PFSK-1 (cell line): ENCODE results near the gene GAS6.

ENCODE experiments used
- FOXP2 ChIP-seq: optimal IDR thresholded peaks from 2 replicates; pipeline ENCODE3; 2011; ENCODE audit warnings: borderline replicate concordance, control low read depth, inconsistent platforms; ENCODE audit not compliant: insufficient read depth; ENCODE audit errors: extremely low read length, extremely low read depth
- POLR2AphosphoS5 ChIP-seq: IDR thresholded peaks from 2 replicates; pipeline ENCODE4 v1.6.1; 2012; ENCODE audit warnings: low read depth, mild to moderate bottlenecking, control low read depth, low read length, moderate library complexity
- SIN3A ChIP-seq: IDR thresholded peaks from 2 replicates; pipeline ENCODE4 v1.6.1; 2012; ENCODE audit warnings: mild to moderate bottlenecking, low read length, moderate library complexity, borderline replicate concordance; ENCODE audit not compliant: insufficient read depth
- TAF1 ChIP-seq: IDR thresholded peaks from 2 replicates; pipeline ENCODE4 v1.6.1; 2012; ENCODE audit warnings: low read length, control low read depth, borderline replicate concordance; ENCODE audit not compliant: insufficient read depth
- TF ChIP-seq, protein P1 (sequence below), 2 experiments: IDR thresholded peaks; 2 replicates each; pipeline versions ENCODE4 v1.6.1 to v1.8.0; 2011 to 2012; ENCODE audit warnings: low read depth in 2 of 2, low read length in 2 of 2, control low read depth in 1 of 2, inconsistent platforms in 1 of 2, mild to moderate bottlenecking in 1 of 2, moderate library complexity in 1 of 2; ENCODE audit not compliant: insufficient read depth in 1 of 2

The GAS6 gene

DNA sequence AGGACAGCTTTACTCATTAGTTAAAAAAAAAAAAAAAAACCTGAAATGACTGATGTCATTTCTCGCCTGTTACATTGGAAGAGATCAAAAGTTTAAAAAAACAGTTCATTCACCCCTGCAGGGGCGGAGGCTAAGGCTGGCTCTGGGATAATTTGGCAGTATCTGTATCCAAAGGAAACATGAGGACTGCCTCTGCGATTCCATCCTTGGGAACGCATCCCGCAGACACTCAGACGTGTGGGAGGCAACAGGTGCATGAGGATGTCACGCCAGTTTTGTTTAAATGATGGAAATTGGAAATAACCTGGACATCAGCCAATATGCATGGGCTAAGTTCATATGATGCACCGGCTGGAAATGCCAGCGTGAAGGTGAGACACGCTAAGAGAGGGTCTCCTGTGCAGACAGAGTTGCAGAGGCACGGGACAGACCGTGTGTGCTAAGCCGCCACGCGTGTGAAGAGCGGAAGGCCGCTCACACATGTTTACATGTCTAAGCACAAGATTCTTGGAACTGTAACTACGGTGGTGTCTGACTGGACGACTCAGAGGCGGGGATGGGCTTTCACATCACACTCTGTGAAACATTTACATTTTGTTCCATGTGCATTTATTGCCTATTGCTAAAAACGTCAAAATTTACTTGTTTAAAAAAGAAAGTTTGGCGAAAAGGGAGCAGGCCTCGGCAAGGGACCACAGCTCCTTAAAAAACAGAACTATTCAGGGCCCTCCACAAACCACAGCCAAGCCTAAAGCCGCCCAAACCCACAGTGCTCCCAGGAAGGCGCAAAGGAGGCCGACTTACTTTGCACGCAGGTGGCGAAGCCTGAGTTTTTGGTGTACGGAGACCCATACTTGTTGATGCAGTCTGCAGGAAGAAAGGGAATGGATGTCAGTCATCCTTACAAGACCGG is 17.9 kb downstream of the GAS6 start:
- TF ChIP-seq SIN3A (no peak), POLR2AphosphoS5 (no peak), TAF1 (no peak)
- TF ChIP-seq, protein P1, sequence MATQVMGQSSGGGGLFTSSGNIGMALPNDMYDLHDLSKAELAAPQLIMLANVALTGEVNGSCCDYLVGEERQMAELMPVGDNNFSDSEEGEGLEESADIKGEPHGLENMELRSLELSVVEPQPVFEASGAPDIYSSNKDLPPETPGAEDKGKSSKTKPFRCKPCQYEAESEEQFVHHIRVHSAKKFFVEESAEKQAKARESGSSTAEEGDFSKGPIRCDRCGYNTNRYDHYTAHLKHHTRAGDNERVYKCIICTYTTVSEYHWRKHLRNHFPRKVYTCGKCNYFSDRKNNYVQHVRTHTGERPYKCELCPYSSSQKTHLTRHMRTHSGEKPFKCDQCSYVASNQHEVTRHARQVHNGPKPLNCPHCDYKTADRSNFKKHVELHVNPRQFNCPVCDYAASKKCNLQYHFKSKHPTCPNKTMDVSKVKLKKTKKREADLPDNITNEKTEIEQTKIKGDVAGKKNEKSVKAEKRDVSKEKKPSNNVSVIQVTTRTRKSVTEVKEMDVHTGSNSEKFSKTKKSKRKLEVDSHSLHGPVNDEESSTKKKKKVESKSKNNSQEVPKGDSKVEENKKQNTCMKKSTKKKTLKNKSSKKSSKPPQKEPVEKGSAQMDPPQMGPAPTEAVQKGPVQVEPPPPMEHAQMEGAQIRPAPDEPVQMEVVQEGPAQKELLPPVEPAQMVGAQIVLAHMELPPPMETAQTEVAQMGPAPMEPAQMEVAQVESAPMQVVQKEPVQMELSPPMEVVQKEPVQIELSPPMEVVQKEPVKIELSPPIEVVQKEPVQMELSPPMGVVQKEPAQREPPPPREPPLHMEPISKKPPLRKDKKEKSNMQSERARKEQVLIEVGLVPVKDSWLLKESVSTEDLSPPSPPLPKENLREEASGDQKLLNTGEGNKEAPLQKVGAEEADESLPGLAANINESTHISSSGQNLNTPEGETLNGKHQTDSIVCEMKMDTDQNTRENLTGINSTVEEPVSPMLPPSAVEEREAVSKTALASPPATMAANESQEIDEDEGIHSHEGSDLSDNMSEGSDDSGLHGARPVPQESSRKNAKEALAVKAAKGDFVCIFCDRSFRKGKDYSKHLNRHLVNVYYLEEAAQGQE (IDR thresholded peaks at IDR 0.05; ENCODE audit: insufficient read depth in 1 of 2, low read depth in 2 of 2, low read length in 2 of 2), result no peak

DNA sequence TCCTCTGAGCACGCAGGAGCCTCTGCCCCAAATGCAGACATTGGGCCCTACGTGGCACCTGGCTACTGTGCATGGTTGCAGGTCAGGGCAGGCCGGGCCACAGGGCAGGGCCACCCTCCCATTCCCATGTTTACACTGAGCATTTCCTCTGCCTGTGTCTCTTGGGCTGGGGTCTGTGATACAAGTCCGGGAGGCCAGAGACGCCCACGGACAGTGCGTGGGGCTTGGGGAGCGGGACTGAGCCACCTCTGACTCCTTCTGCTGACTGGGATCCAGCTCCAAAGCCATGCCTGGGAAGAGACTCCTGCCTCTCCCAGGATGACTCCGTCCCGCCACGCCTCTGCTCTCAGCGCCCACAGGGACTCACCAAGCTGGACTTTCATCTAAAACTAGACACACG is 18.8 kb downstream of the GAS6 start:
- TF ChIP-seq TAF1 (no peak), SIN3A (no peak)

DNA sequence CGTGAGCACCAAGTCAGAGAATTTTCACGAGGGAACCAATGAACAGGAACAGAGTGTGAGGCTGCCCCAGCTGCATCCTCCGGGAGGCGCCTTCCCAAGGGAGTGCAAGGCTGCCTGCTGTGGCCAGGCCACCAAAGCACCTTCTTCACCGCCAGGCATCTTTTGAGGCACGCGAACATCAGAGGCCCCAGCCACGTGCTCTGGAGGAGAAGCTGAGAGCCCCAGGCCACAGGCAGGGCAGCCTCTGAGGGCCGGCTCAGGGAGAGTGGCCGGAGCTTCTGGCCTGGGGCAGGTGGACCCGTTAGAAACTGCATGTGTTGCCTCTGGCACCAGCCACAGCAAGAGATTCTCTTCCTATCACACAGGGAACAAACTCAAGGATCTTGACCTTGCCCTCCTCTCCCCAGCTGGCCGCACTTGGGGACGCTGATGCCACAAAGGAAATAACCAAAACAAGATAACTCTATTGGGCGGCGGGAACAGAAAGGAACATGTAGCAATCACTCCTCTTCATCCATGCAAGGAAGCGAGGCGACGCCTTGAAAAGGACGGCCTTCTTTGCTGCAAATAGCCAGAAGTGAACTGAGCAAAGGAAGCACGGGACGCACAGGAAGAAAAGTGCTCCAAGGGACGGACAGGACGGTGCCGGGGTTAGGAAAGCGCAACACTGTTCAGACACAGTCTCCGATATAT is 19.9 kb downstream of the GAS6 start:
- TF ChIP-seq FOXP2 (no peak), POLR2AphosphoS5 (no peak), TAF1 (no peak), SIN3A (no peak)
- TF ChIP-seq, protein P1 (IDR thresholded peaks at IDR 0.05; ENCODE audit: insufficient read depth in 1 of 2, low read depth in 2 of 2, low read length in 2 of 2), result no peak

DNA sequence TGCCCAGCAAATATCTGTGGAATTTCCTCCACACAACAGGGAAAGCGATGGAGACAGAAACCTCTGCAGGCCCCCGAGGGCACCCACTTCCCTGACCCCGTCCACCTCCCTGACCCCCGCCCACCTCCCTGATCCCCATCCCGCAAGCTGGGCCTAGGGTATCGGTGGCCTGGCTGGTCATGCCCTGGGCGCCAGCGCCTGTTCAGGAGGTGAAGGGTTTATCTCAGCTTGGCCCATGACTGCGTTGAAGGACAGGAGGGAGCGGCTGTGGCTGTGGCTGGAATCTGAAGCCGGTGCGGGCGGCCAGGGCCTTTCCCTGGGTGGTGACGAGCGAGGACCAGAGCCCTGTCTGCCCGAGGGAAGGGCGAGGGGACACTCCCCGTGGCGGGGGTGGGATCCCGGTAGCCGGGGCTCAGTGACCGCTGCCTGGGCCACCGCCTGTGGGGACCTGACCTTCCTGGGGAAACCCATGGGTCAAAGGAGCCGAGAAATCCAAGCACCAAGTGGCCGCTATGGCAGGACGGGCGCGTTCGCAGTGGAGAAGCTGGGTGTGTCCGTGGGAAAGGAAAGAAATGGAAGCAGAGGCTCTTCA is 20.7 kb downstream of the GAS6 start:
- TF ChIP-seq TAF1 (no peak), FOXP2 (no peak), POLR2AphosphoS5 (no peak), SIN3A (no peak)
- TF ChIP-seq, protein P1 (IDR thresholded peaks at IDR 0.05; ENCODE audit: insufficient read depth in 1 of 2, low read depth in 2 of 2, low read length in 2 of 2), result no peak

DNA sequence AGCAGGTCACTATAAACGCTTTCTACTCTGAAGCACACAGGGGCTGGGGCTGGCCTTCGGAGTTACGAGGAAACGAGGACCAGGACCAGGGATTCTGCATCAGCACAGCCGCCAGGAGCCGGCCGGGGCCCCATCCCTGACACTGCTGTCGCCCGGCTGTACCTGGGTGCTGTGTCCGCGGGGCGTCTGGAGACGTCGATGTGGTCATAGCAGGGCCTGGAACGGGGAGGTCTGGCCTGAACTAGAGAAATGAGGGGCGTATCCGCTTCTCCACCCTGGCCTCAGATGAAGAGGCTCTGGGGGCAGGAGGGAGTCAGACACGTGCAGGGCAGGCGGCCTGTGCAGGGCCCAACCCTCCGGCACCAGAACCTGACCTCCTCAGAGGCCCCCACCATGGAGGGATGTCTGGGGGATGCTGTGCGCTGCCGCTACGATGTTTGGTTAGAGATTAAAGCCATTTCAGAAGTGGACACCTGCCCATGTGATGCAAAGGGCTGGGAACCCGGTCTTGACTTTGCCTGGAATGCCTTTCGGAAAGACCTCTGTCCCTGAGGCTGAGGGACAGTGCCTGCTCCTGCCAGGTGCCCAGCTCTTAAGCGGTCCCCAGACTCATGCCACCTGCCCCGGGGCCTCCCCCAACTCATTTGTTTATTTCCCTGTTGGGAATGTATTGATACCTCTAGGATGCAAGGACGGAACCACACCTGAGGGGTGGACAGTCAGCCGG is 21.4 kb downstream of the GAS6 start:
- TF ChIP-seq POLR2AphosphoS5, result no peak
- TF ChIP-seq TAF1, result no peak
- TF ChIP-seq, protein P1 (IDR thresholded peaks at IDR 0.05; ENCODE audit: insufficient read depth in 1 of 2, low read depth in 2 of 2, low read length in 2 of 2), result no peak
- no peak for TF ChIP-seq FOXP2
- no peak for TF ChIP-seq SIN3A
